WTC11 (cell line): ENCODE measurements around the gene BROX. TPM values are rescaled to one million over a fixed set of nuclear protein-coding genes. Genes with fewer than 3 reads are reported as not detected.

ENCODE experiments used
- ATAC-seq: fragments of 200-7000 bp; cut with Tn5 transposase; 2 replicates; pipeline ENCODE4 v1.10.0; 2021; ENCODE audit warnings: mild to moderate bottlenecking, moderate library complexity
- CTCF ChIA-PET: fragments of 300-600 bp; sonication (Branson Sonifier 250); formaldehyde crosslinking; loops from one replicate; lab custom pipeline; 2021; ENCODE audit warnings: antibody characterized with exemption; lab: Charles Lee
- POLR2A ChIA-PET: fragments of 350-600 bp; sonication (Branson Sonifier 250); formaldehyde crosslinking; loops from one replicate; lab custom pipeline; 2021; ENCODE audit warnings: antibody characterized with exemption; lab: Charles Lee
- DNase-seq: peaks from one replicate; pipeline ENCODE4 v3.0.0; 2021; ENCODE audit warnings: low spot score
- H3K27ac Mint-ChIP-seq: 2 replicates; pipeline ENCODE4 v1.8.0; 2021; ENCODE audit warnings: mixed read lengths
- H3K27me3 Mint-ChIP-seq: 2 replicates; pipeline ENCODE4 v1.8.0; 2021; ENCODE audit warnings: low read depth, mild to moderate bottlenecking, moderate library complexity, mixed read lengths
- H3K36me3 Mint-ChIP-seq: 2 replicates; pipeline ENCODE4 v1.8.0; 2021; ENCODE audit warnings: mixed read lengths
- H3K4me1 Mint-ChIP-seq: 2 replicates; pipeline ENCODE4 v1.8.0; 2022; ENCODE audit warnings: mixed read lengths
- H3K4me3 Mint-ChIP-seq: 2 replicates; pipeline ENCODE4 v1.8.0; 2021; ENCODE audit warnings: mild to moderate bottlenecking, moderate library complexity, mixed read lengths
- H3K9me3 Mint-ChIP-seq: 2 replicates; pipeline ENCODE4 v1.8.0; 2021; ENCODE audit warnings: mixed read lengths
- EMX1 ChIP-seq: fragments of 250-450 bp; sonication (Bioruptor Pico); IDR thresholded peaks from 2 replicates; pipeline ENCODE4 v1.8.0; 2021; ENCODE audit warnings: mild to moderate bottlenecking
- ESRRA ChIP-seq: sonication (generic); formaldehyde crosslinking; IDR thresholded peaks from 2 replicates; pipeline ENCODE4 v1.8.1; 2022; ENCODE audit warnings: mild to moderate bottlenecking, missing genetic modification reagents, borderline replicate concordance
- ETV6 ChIP-seq: sonication (generic); formaldehyde crosslinking; IDR thresholded peaks from 2 replicates; pipeline ENCODE4 v1.8.1; 2022; ENCODE audit warnings: mild to moderate bottlenecking, missing genetic modification reagents
- IRF2 ChIP-seq: sonication (generic); formaldehyde crosslinking; IDR thresholded peaks from 2 replicates; pipeline ENCODE4 v1.8.0; 2022; ENCODE audit warnings: low read depth, missing genetic modification reagents, borderline replicate concordance
- JAZF1 ChIP-seq: fragments of 250-450 bp; sonication (Bioruptor Pico); IDR thresholded peaks from 2 replicates; pipeline ENCODE4 v1.9.0; 2021; ENCODE audit warnings: moderate library complexity, mild to moderate bottlenecking, inconsistent platforms
- JUN ChIP-seq: sonication (generic); formaldehyde crosslinking; IDR thresholded peaks from 2 replicates; pipeline ENCODE4 v1.8.0; 2023; ENCODE audit warnings: mild to moderate bottlenecking, missing genetic modification reagents
- KAT7 ChIP-seq: sonication (generic); formaldehyde crosslinking; IDR thresholded peaks from 2 replicates; pipeline ENCODE4 v1.8.1; 2023; ENCODE audit warnings: missing genetic modification reagents, mild to moderate bottlenecking, borderline replicate concordance
- MXD4 ChIP-seq: fragments of 250-450 bp; sonication (Bioruptor Pico); IDR thresholded peaks from 2 replicates; pipeline ENCODE4 v1.8.0; 2021; ENCODE audit warnings: mild to moderate bottlenecking, moderate library complexity, borderline replicate concordance
- MYBL2 ChIP-seq: sonication (generic); formaldehyde crosslinking; IDR thresholded peaks from 2 replicates; pipeline ENCODE4 v1.8.1; 2023; ENCODE audit warnings: mild to moderate bottlenecking, moderate library complexity, missing genetic modification reagents
- NR1H2 ChIP-seq: sonication (generic); formaldehyde crosslinking; IDR thresholded peaks from 2 replicates; pipeline ENCODE4 v1.9.0; 2021; ENCODE audit warnings: mild to moderate bottlenecking, moderate library complexity, missing genetic modification reagents
- NR2C2 ChIP-seq: sonication (generic); formaldehyde crosslinking; IDR thresholded peaks from 2 replicates; pipeline ENCODE4 v1.8.0; 2022; ENCODE audit warnings: mild to moderate bottlenecking, missing genetic modification reagents
- RELA ChIP-seq: sonication (generic); formaldehyde crosslinking; IDR thresholded peaks from 2 replicates; pipeline ENCODE4 v1.8.1; 2022; ENCODE audit warnings: missing genetic modification reagents, mild to moderate bottlenecking, borderline replicate concordance
- TEAD4 ChIP-seq: sonication (generic); formaldehyde crosslinking; IDR thresholded peaks from 2 replicates; pipeline ENCODE4 v1.8.0; 2022; ENCODE audit warnings: mild to moderate bottlenecking, missing genetic modification reagents
- ZNF121 ChIP-seq: sonication (generic); formaldehyde crosslinking; IDR thresholded peaks from 2 replicates; pipeline ENCODE4 v1.8.0; 2023; ENCODE audit warnings: missing genetic modification reagents
- total RNA-seq: library from RNA; stranded (reverse); gene quantifications from 3 replicates; pipeline ENCODE4 v1.2.3, GENCODE V29; 2021
- TF ChIP-seq, protein P1 (sequence below): fragments of 250-450 bp; sonication (Bioruptor Pico); IDR thresholded peaks from 2 replicates; pipeline ENCODE4 v1.8.0; 2021; ENCODE audit warnings: mild to moderate bottlenecking
- TF ChIP-seq, protein P2 (sequence below): sonication (generic); formaldehyde crosslinking; IDR thresholded peaks from 2 replicates; pipeline ENCODE4 v1.8.0; 2023; ENCODE audit warnings: mild to moderate bottlenecking, missing genetic modification reagents
- TF ChIP-seq, protein P3 (sequence below): sonication (generic); formaldehyde crosslinking; IDR thresholded peaks from 2 replicates; pipeline ENCODE4 v1.8.1; 2022; ENCODE audit warnings: missing genetic modification reagents, borderline replicate concordance
- TF ChIP-seq, protein P4 (sequence below): sonication (generic); formaldehyde crosslinking; IDR thresholded peaks from 2 replicates; pipeline ENCODE4 v1.8.1; 2023; ENCODE audit warnings: mild to moderate bottlenecking, missing genetic modification reagents
- TF ChIP-seq, protein P5 (sequence below): fragments of 250-450 bp; sonication (Bioruptor Pico); IDR thresholded peaks from 2 replicates; pipeline ENCODE4 v1.9.0; 2021; ENCODE audit warnings: moderate library complexity, mild to moderate bottlenecking, inconsistent platforms, borderline replicate concordance
- TF ChIP-seq, protein P6 (sequence below): sonication (generic); formaldehyde crosslinking; IDR thresholded peaks from 2 replicates; pipeline ENCODE4 v1.8.0; 2022; ENCODE audit warnings: mild to moderate bottlenecking, missing genetic modification reagents
- TF ChIP-seq, protein P7 (sequence below): fragments of 250-450 bp; sonication (Bioruptor Pico); IDR thresholded peaks from 2 replicates; pipeline ENCODE4 v1.9.0; 2021; ENCODE audit warnings: mild to moderate bottlenecking

Gene BROX
- total RNA-seq, 1 experiment from 2014 or later: 27.1 TPM

DNA sequence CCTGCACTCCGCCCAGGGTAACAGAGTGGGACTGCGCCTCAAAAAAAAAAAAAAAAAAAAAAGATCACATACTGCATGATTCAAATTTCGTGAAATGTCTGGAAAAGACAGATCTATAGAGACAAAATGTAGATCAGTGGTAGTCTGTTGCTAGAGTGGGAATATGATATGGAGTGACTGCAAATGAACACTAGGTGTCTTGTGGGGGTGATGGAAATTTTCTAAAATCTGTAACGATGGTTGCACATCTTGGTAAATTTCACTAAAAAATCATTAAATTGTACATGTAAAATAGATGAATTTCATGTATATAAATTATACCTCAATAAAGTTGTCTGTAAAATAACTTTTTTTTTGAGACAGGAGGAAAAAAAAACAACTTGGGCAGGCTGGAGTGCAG lies 5.5 kb upstream of the BROX start:
- no peak overlapping the region for H3K4me3 Mint-ChIP-seq
- POLR2A ChIA-PET: no interaction called here

DNA sequence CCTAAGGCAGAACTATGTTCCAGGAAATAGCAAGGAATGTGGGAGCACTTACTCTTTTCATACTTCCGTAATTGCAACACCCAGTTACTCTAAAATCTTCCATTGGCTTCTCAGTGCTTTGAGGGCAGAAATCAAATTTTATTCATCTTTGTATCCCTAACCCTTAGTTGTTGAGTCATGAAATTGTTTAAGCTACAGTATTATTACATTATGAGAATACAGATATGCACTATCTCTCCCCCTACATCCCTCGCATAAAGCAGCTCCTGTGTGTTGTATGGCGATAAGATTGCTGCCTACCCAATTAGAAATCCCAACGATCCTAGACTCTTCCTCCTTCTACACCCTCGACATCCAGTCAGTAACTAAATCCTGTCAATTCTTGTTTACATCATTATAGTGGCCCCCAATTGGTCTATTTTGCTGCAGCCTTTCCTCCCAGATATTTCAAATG lies 2.6 kb upstream of the BROX start:
- CTCF ChIA-PET: no interaction called here
- Mint-ChIP-seq H3K4me1 (peaks cover 16% of the 10 kb centered on the region), H3K9me3 (peaks cover 13% of the 10 kb centered on the region), H3K36me3 (peaks cover 17% of the 10 kb centered on the region), H3K27me3 (no peaks in the 10 kb centered on the region), H3K4me3 (no peak overlapping the region), H3K27ac (no peak overlapping the region; the same call in 1 of the 2 replicates)
- POLR2A ChIA-PET: no interaction called here
- no peak for DNase-seq
- no peak for ATAC-seq
- TF ChIP-seq, protein P1, sequence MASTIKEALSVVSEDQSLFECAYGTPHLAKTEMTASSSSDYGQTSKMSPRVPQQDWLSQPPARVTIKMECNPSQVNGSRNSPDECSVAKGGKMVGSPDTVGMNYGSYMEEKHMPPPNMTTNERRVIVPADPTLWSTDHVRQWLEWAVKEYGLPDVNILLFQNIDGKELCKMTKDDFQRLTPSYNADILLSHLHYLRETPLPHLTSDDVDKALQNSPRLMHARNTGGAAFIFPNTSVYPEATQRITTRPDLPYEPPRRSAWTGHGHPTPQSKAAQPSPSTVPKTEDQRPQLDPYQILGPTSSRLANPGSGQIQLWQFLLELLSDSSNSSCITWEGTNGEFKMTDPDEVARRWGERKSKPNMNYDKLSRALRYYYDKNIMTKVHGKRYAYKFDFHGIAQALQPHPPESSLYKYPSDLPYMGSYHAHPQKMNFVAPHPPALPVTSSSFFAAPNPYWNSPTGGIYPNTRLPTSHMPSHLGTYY (CRISPR knock-in tag): no peak
- TF ChIP-seq JUN (no peak), ZNF121 (no peak), NR1H2 (CRISPR knock-in tag) (no peak), KAT7 (CRISPR knock-in tag) (no peak), IRF2 (CRISPR knock-in tag) (no peak), ESRRA (CRISPR knock-in tag) (no peak), JAZF1 (CRISPR knock-in tag) (no peak), EMX1 (CRISPR knock-in tag) (no peak)
- TF ChIP-seq, protein P2, sequence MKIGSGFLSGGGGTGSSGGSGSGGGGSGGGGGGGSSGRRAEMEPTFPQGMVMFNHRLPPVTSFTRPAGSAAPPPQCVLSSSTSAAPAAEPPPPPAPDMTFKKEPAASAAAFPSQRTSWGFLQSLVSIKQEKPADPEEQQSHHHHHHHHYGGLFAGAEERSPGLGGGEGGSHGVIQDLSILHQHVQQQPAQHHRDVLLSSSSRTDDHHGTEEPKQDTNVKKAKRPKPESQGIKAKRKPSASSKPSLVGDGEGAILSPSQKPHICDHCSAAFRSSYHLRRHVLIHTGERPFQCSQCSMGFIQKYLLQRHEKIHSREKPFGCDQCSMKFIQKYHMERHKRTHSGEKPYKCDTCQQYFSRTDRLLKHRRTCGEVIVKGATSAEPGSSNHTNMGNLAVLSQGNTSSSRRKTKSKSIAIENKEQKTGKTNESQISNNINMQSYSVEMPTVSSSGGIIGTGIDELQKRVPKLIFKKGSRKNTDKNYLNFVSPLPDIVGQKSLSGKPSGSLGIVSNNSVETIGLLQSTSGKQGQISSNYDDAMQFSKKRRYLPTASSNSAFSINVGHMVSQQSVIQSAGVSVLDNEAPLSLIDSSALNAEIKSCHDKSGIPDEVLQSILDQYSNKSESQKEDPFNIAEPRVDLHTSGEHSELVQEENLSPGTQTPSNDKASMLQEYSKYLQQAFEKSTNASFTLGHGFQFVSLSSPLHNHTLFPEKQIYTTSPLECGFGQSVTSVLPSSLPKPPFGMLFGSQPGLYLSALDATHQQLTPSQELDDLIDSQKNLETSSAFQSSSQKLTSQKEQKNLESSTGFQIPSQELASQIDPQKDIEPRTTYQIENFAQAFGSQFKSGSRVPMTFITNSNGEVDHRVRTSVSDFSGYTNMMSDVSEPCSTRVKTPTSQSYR (CRISPR knock-in tag): no peak
- TF ChIP-seq, protein P3, sequence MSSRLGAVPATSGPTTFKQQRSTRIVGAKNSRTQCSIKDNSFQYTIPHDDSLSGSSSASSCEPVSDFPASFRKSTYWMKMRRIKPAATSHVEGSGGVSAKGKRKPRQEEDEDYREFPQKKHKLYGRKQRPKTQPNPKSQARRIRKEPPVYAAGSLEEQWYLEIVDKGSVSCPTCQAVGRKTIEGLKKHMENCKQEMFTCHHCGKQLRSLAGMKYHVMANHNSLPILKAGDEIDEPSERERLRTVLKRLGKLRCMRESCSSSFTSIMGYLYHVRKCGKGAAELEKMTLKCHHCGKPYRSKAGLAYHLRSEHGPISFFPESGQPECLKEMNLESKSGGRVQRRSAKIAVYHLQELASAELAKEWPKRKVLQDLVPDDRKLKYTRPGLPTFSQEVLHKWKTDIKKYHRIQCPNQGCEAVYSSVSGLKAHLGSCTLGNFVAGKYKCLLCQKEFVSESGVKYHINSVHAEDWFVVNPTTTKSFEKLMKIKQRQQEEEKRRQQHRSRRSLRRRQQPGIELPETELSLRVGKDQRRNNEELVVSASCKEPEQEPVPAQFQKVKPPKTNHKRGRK (CRISPR knock-in tag): no peak
- TF ChIP-seq, protein P4, sequence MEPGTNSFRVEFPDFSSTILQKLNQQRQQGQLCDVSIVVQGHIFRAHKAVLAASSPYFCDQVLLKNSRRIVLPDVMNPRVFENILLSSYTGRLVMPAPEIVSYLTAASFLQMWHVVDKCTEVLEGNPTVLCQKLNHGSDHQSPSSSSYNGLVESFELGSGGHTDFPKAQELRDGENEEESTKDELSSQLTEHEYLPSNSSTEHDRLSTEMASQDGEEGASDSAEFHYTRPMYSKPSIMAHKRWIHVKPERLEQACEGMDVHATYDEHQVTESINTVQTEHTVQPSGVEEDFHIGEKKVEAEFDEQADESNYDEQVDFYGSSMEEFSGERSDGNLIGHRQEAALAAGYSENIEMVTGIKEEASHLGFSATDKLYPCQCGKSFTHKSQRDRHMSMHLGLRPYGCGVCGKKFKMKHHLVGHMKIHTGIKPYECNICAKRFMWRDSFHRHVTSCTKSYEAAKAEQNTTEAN (CRISPR knock-in tag): no peak

More for the DNA sequence above, 5.5 kb upstream of the BROX start:
- H3K36me3 Mint-ChIP-seq: peaks cover 42% of the 10 kb centered on the region
- no peak for TF ChIP-seq MXD4 (CRISPR knock-in tag)
- TF ChIP-seq TEAD4 (CRISPR knock-in tag): no peak
- TF ChIP-seq, protein P5, sequence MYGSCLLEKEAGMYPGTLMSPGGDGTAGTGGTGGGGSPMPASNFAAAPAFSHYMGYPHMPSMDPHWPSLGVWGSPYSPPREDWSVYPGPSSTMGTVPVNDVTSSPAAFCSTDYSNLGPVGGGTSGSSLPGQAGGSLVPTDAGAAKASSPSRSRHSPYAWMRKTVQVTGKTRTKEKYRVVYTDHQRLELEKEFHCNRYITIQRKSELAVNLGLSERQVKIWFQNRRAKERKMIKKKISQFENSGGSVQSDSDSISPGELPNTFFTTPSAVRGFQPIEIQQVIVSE: no peak
- TF ChIP-seq NR2C2 (CRISPR knock-in tag): no peak
- TF ChIP-seq ETV6 (CRISPR knock-in tag): no peak
- no peak for TF ChIP-seq RELA (CRISPR knock-in tag)
- no peak for TF ChIP-seq MYBL2 (CRISPR knock-in tag)
- TF ChIP-seq, protein P2 (CRISPR knock-in tag): no peak
- TF ChIP-seq ZNF121: no peak
- TF ChIP-seq, protein P6, sequence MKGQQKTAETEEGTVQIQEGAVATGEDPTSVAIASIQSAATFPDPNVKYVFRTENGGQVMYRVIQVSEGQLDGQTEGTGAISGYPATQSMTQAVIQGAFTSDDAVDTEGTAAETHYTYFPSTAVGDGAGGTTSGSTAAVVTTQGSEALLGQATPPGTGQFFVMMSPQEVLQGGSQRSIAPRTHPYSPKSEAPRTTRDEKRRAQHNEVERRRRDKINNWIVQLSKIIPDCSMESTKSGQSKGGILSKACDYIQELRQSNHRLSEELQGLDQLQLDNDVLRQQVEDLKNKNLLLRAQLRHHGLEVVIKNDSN: no peak
- TF ChIP-seq, protein P7, sequence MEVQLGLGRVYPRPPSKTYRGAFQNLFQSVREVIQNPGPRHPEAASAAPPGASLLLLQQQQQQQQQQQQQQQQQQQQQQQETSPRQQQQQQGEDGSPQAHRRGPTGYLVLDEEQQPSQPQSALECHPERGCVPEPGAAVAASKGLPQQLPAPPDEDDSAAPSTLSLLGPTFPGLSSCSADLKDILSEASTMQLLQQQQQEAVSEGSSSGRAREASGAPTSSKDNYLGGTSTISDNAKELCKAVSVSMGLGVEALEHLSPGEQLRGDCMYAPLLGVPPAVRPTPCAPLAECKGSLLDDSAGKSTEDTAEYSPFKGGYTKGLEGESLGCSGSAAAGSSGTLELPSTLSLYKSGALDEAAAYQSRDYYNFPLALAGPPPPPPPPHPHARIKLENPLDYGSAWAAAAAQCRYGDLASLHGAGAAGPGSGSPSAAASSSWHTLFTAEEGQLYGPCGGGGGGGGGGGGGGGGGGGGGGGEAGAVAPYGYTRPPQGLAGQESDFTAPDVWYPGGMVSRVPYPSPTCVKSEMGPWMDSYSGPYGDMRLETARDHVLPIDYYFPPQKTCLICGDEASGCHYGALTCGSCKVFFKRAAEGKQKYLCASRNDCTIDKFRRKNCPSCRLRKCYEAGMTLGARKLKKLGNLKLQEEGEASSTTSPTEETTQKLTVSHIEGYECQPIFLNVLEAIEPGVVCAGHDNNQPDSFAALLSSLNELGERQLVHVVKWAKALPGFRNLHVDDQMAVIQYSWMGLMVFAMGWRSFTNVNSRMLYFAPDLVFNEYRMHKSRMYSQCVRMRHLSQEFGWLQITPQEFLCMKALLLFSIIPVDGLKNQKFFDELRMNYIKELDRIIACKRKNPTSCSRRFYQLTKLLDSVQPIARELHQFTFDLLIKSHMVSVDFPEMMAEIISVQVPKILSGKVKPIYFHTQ (CRISPR knock-in tag): no peak
- H3K27ac Mint-ChIP-seq: no peak overlapping the region
- H3K4me1 Mint-ChIP-seq: peaks cover 16% of the 10 kb centered on the region
- no peaks in the 10 kb centered on the region for H3K27me3 Mint-ChIP-seq
- CTCF ChIA-PET: no interaction called here
- H3K9me3 Mint-ChIP-seq: peaks cover 23% of the 10 kb centered on the region
- DNase-seq (no peak), ATAC-seq (no peak)
